Fibroblast of the aortic adventitia (primary cell): Measurements from ENCODE around the gene DNAH7. TPM values are rescaled to one million over a fixed set of nuclear protein-coding genes. Genes with fewer than 3 reads are reported as not detected.

Source experiments
- DNase-seq: peaks from one replicate; pipeline ENCODE4 v3.0.0-alpha.2; 2010; ENCODE audit warnings: low read depth
- H3K4me3 ChIP-seq: 2 replicates; pipeline ENCODE4 v1.5.1; 2011; ENCODE audit warnings: low read depth, mild to moderate bottlenecking, control low read depth, low read length, moderate library complexity
- total RNA-seq: library from RNA; depleted of rRNA; stranded (reverse); fragments of >200 nt; gene quantifications from 2 replicates; pipeline ENCODE4 v1.2.3, GENCODE V29; 2012; ENCODE audit warnings: low replicate concordance
- TF ChIP-seq, protein P1 (sequence below): IDR thresholded peaks from 2 replicates; pipeline ENCODE4 v1.5.1; 2011; ENCODE audit warnings: mild to moderate bottlenecking, low read length, control low read depth, inconsistent platforms; ENCODE audit not compliant: insufficient read depth

DNAH7 gene
- total RNA-seq, 1 donor, result 2.6 TPM

DNA sequence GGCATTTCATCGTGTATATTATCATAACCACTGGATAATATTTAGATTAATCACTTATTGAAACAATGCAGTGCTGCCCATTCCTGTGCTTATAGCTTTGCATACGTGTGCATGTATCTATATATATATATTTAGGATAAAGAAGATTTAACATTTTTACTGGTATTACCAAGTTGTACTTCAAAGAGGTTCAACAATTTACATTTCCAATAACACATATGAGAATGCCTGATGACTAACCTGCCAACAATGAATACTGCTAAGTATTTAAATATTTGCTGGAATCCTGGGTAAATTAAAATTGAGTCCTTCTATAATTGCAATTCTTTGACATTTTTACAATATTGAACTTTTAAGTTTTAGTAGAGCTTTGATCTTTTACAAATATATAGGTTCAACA lies 300.2 kb downstream of the DNAH7 start:
- no peak overlapping the region for H3K4me3 ChIP-seq
- TF ChIP-seq, protein P1, sequence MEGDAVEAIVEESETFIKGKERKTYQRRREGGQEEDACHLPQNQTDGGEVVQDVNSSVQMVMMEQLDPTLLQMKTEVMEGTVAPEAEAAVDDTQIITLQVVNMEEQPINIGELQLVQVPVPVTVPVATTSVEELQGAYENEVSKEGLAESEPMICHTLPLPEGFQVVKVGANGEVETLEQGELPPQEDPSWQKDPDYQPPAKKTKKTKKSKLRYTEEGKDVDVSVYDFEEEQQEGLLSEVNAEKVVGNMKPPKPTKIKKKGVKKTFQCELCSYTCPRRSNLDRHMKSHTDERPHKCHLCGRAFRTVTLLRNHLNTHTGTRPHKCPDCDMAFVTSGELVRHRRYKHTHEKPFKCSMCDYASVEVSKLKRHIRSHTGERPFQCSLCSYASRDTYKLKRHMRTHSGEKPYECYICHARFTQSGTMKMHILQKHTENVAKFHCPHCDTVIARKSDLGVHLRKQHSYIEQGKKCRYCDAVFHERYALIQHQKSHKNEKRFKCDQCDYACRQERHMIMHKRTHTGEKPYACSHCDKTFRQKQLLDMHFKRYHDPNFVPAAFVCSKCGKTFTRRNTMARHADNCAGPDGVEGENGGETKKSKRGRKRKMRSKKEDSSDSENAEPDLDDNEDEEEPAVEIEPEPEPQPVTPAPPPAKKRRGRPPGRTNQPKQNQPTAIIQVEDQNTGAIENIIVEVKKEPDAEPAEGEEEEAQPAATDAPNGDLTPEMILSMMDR, result no peak
- DNase-seq, result no peak

DNA sequence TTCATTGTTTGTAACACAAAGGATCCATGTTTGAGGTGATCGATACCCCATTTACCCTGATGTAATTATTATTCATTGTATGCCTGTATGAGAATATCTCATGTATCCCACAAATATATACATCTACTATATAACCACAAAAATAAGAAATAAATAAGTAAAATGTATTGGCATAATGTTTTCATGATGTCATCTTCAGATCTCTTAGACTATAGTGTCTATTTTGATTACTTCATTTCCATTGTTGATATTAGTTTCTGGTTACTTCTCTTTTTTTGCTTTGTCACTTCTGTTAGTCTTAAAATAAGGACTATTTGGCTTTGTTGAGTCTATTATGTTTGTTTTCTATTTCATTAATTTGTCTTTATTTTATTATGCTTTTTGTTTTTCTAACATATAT lies 301.9 kb downstream of the DNAH7 start:
- no peak overlapping the region for H3K4me3 ChIP-seq
- no peak for DNase-seq
- TF ChIP-seq, protein P1, result no peak

DNA sequence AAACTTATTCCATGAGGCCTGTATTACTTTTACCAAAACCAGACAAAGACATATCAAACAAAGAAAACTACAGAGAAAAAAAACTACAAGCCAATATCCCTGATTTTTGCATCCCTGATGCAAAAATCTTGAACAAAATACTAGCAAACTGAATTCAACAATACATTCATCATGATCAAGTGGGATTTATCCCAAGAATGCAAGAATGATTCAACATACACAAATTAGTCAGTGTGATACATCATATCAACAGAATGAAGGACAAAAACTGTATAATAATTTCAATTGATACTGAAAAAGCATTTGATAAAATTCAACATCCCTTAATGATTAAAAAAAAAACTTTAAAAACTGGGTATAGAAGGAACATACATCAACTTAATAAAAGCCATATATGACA lies 304.8 kb downstream of the DNAH7 start:
- no peak for DNase-seq
- TF ChIP-seq, protein P1, result no peak

DNA sequence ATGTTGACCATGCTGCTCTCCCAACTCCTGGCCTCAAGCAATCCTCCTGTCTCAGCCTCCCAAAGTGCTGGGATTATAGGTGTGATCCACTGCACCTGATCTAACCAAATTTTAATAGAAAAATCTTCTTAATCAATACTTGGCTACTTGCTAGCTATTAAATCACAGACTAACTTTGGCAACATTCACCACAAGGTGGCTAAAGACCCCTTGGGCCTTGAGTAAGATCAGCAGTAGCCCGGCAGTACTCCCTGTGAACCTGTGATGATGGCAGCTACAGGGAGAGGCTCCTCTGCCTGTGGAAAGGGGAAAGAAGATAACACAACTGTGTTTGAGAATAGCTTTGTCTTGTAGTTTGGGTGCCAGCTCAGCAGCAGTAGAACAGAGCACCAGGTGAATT lies 308.8 kb downstream of the DNAH7 start:
- no peak for DNase-seq
- H3K4me3 ChIP-seq, result no peak overlapping the region
- TF ChIP-seq, protein P1, result no peak

More for the DNA sequence above, 304.8 kb downstream of the DNAH7 start:
- no peak overlapping the region for H3K4me3 ChIP-seq

DNA sequence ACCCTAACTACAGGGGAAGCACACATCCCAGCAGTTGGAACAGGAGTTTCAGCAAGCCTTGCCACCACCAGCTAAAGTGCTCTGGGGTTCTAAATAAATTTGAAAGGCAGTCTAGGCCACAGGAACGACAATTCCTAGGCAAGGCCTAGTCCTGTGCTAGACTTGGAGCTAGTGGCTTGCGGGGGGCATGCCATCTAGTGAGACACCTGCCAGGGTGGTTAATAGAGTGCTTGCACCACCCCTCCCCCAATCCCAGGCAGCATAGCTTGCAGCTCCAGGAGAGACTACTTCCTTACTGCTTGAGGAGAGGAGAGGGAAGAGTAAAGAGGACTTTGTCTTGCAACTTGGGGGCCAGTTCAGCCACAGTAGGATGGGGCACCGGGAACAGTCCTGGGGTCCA lies 309.8 kb downstream of the DNAH7 start:
- TF ChIP-seq, protein P1, result no peak
- no peak for DNase-seq
- H3K4me3 ChIP-seq, result no peak overlapping the region

DNA sequence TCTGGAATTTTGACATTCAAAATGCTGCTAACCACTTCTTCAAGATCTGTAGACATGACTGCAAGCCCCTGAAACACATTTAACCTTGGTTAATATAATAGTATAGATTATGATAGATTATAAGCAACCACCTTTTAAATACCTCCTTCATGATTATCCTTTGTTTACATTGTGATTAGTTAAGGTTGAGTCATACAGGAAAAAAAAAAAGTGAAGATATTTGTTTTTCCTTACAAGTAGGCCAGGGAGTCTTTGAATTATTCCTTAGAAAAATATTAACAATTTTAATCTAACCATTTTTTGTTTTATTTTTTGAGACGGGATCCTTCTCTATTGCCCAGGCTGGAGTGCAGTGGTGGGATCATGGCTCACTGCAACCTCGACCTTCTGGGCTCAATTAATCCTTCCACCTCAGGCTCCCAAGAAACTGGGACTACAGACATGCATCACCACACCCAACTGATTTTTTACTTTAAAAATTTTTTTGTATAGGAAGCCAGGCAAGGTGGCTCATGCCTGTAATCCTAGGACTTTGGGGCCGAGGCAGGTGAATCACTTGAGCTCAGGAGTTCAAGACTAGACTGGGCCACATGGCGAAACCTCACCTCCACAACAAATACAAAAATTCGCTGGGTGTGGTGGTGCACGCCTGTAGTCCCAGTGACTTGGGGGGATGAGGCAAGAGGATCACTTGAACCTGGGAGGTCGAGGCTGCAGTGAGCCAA lies 312.3 kb downstream of the DNAH7 start:
- no peak overlapping the region for H3K4me3 ChIP-seq
- TF ChIP-seq, protein P1, result no peak
- no peak for DNase-seq

DNA sequence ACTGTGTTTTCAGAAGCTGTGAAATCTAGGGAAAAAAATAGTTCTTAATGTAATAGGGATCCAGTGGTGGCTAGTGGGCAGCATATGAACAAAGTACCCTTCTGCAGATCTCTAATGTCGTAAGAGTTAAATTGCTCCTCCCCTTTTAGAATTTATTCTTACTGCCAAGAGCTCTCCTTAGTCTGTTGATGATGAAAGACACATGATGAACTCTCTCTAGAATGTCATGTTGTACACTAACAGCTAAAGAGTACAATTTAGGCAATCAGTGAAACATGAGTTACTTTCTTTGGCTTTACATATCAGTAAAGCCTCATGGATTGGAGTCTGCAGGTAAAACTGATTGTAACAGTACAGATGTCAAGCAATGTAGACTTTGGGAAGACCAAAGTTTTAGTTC lies 327.4 kb downstream of the DNAH7 start:
- TF ChIP-seq, protein P1, result no peak
- no peak for DNase-seq

More for the DNA sequence above, 327.4 kb downstream of the DNAH7 start:
- no peak overlapping the region for H3K4me3 ChIP-seq
